CD4-positive, alpha-beta T cell treated with Interleukin-15 for 1 hour (primary cell): ENCODE data around the gene NCOA1.
"Not testable (repeated sequence)": the region's sequence is repeated elsewhere in the genome, so short reads cannot be mapped to it uniquely, and the experiment has no call there.

Experiments
- DNase-seq: peaks from one replicate; pipeline ENCODE4 v3.0.0-alpha.2; 2020

Gene NCOA1

GRCh38 chr2:24477229-24477628 lies 13.8 kb upstream of the NCOA1 start:
- no peak for DNase-seq

GRCh38 chr2:24478243-24478642 lies 12.8 kb upstream of the NCOA1 start:
- DNase-seq = no peak

GRCh38 chr2:24480245-24480644 lies 10.8 kb upstream of the NCOA1 start:
- DNase-seq = no peak

GRCh38 chr2:24482251-24482971 lies 8.6 kb upstream of the NCOA1 start:
- DNase-seq = peak; percentile 29

GRCh38 chr2:24482972-24483300 lies 8.1 kb upstream of the NCOA1 start:
- no peak for DNase-seq

- not testable (repeated sequence) for DNase-seq
Measured at GRCh38 chr2:24484677-24485076, 6.4 kb upstream of the NCOA1 start.

- no peak for DNase-seq
Measured at GRCh38 chr2:24485197-24485596, 5.9 kb upstream of the NCOA1 start.

- DNase-seq = no peak
Measured at GRCh38 chr2:24486636-24487205, 4.3 kb upstream of the NCOA1 start.

- DNase-seq = no peak
Measured at GRCh38 chr2:24489465-24490180, 1.4 kb upstream of the NCOA1 start.

- DNase-seq = no peak
Measured at GRCh38 chr2:24490181-24490689, 819 bp upstream of the NCOA1 start.

GRCh38 chr2:24491542-24492420 lies 727 bp downstream of the NCOA1 start:
- peak; percentile 55 for DNase-seq

GRCh38 chr2:24492421-24493279 lies 1.6 kb downstream of the NCOA1 start:
- DNase-seq = no peak

GRCh38 chr2:24493713-24494112 lies 2.7 kb downstream of the NCOA1 start:
- DNase-seq = no peak

- no peak for DNase-seq
Measured at GRCh38 chr2:24494410-24494809, 3.4 kb downstream of the NCOA1 start.

GRCh38 chr2:24495451-24495850 lies 4.4 kb downstream of the NCOA1 start:
- DNase-seq = no peak

GRCh38 chr2:24496959-24497358 lies 5.9 kb downstream of the NCOA1 start:
- DNase-seq = no peak

- DNase-seq = no peak
Measured at GRCh38 chr2:24497685-24498084, 6.6 kb downstream of the NCOA1 start.

- DNase-seq = no peak
Measured at GRCh38 chr2:24498121-24498520, 7.1 kb downstream of the NCOA1 start.

GRCh38 chr2:24501813-24502212 lies 10.8 kb downstream of the NCOA1 start:
- DNase-seq = no peak

- DNase-seq = no peak
Measured at GRCh38 chr2:24505534-24506275, 14.7 kb downstream of the NCOA1 start.

- DNase-seq = no peak
Measured at GRCh38 chr2:24507549-24507948, 16.5 kb downstream of the NCOA1 start.
